HG03066 (cell line): ENCODE measurements around the gene GSDMA.
"Not testable (repeated sequence)": the region's sequence is repeated elsewhere in the genome, so short reads cannot be mapped to it uniquely, and the experiment has no call there.

ENCODE experiments used
- ATAC-seq: cut with Tn5 transposase; IDR thresholded peaks from one replicate; pipeline ENCODE4 v1.9.1; 2021; ENCODE audit warnings: low read depth; ENCODE audit not compliant: unreplicated experiment

GSDMA gene

GRCh38 chr17:39928858-39929645 lies 33.8 kb upstream of the GSDMA start:
- ATAC-seq, result no peak

- no peak for ATAC-seq
Observed at GRCh38 chr17:39929646-39930407, 33.0 kb upstream of the GSDMA start.

GRCh38 chr17:39933912-39934311 lies 28.9 kb upstream of the GSDMA start:
- no peak for ATAC-seq

GRCh38 chr17:39934324-39934723 lies 28.5 kb upstream of the GSDMA start:
- no peak for ATAC-seq

GRCh38 chr17:39935909-39936308 lies 26.9 kb upstream of the GSDMA start:
- no peak for ATAC-seq

GRCh38 chr17:39937447-39937846 lies 25.4 kb upstream of the GSDMA start:
- no peak for ATAC-seq

- ATAC-seq, result no peak
Observed at GRCh38 chr17:39938140-39938869, 24.5 kb upstream of the GSDMA start.

GRCh38 chr17:39939106-39939505 lies 23.7 kb upstream of the GSDMA start:
- ATAC-seq, result no peak

GRCh38 chr17:39939588-39940419 lies 23.0 kb upstream of the GSDMA start:
- no peak for ATAC-seq

GRCh38 chr17:39943702-39944392 lies 19.0 kb upstream of the GSDMA start:
- ATAC-seq, result no peak

GRCh38 chr17:39944393-39944711 lies 18.5 kb upstream of the GSDMA start:
- ATAC-seq, result no peak

- ATAC-seq, result no peak
Observed at GRCh38 chr17:39946551-39947330, 16.1 kb upstream of the GSDMA start.

- ATAC-seq, result not testable (repeated sequence)
Observed at GRCh38 chr17:39948489-39948828, 14.3 kb upstream of the GSDMA start.

- ATAC-seq, result no peak
Observed at GRCh38 chr17:39949028-39949427, 13.8 kb upstream of the GSDMA start.

- no peak for ATAC-seq
Observed at GRCh38 chr17:39950871-39951348, 11.9 kb upstream of the GSDMA start.

GRCh38 chr17:39951924-39952679 lies 10.7 kb upstream of the GSDMA start:
- no peak for ATAC-seq

GRCh38 chr17:39952680-39953470 lies 9.9 kb upstream of the GSDMA start:
- peak; percentile 70 for ATAC-seq

GRCh38 chr17:39953471-39953888 lies 9.3 kb upstream of the GSDMA start:
- ATAC-seq, result no peak
